ENCODE results near the gene NINJ1.

DNA sequence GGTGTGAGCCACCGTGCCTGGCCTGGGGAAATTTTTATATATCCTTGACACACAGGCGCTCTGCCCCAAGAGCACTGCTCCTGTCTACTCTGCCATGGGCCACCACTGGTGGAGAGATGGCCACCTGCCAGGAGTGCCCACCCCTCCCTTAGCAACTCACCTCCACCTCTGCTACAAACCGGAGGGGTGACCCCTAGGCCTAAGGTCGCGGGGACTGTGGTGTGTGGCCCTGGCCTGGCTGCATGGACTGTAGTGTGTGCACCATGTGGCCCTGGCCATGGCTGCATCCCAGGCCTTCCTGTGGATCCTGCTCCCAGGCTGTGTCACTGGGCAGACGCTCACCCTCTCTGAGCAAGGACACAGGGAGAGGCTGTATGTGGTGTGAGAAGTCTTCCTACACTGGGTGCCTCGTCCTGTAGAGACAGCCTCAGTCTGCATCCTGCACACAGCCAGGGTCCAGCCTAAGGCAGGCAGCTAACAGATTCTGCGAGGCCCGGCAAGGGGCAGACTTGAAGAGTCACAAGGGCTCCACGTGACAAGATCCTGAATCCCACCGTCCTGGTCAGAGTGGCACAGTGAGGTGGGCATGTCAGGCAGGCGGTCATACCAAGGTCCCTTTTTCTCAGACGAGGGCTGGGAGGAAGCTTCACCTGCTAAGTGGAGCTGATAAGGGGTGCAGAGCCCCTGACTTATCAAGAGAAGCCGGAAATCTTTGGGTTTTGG, 10.3 kb downstream of the NINJ1 start:
- TF ChIP-seq CTCF (IDR thresholded peaks at IDR 0.05) (no peak), POLR2AphosphoS5 (IDR thresholded peaks at IDR 0.05) (no peak)
